GM23338 (cell line): ENCODE data around the gene NEURL3. TPM values are rescaled to one million over a fixed set of nuclear protein-coding genes. Genes with fewer than 3 reads are reported as not detected.

Experiments used
- ATAC-seq: fragments of 200-7000 bp; cut with Tn5 transposase; 3 replicates; pipeline ENCODE4 v1.9.1; 2020
- DNase-seq: peaks from one replicate; pipeline ENCODE4 v3.0.0-alpha.2; 2015; ENCODE audit warnings: low spot score
- H2AFZ ChIP-seq: fragments of 200-600 bp; sonication (generic); 2 replicates; pipeline ENCODE4 v1.8.0; 2016; ENCODE audit warnings: antibody characterized with exemption, mild to moderate bottlenecking, moderate library complexity
- H3F3A ChIP-seq: fragments of 200-600 bp; sonication (generic); replicated peaks from 2 replicates; pipeline ENCODE4 v1.8.0; 2017; ENCODE audit warnings: antibody characterized with exemption, mixed run types, low read depth
- H3K27ac ChIP-seq: fragments of 200-600 bp; sonication (generic); 2 replicates; pipeline ENCODE4 v1.6.1; 2016; ENCODE audit warnings: low read depth
- H3K27me3 ChIP-seq: fragments of 200-600 bp; sonication (generic); 2 replicates; pipeline ENCODE4 v1.8.0; 2016; ENCODE audit warnings: mild to moderate bottlenecking, mixed run types, moderate library complexity; ENCODE audit not compliant: insufficient read depth
- H3K36me3 ChIP-seq: fragments of 200-600 bp; sonication (generic); 2 replicates; pipeline ENCODE4 v1.8.0; 2016; ENCODE audit warnings: mild to moderate bottlenecking; ENCODE audit not compliant: insufficient read depth
- H3K4me1 ChIP-seq: fragments of 200-600 bp; sonication (generic); 2 replicates; pipeline ENCODE4 v1.8.0; 2016; ENCODE audit warnings: mild to moderate bottlenecking, moderate library complexity; ENCODE audit not compliant: insufficient read depth
- H3K4me2 ChIP-seq: fragments of 200-600 bp; sonication (generic); 2 replicates; pipeline ENCODE4 v1.7.1; 2017; ENCODE audit warnings: mixed run types
- H3K4me3 ChIP-seq: fragments of 200-600 bp; sonication (generic); 2 replicates; pipeline ENCODE4 v1.6.1; 2016; ENCODE audit warnings: mixed run types
- H3K79me2 ChIP-seq: fragments of 200-600 bp; sonication (generic); replicated peaks from 2 replicates; pipeline ENCODE4 v1.8.0; 2017; ENCODE audit warnings: mild to moderate bottlenecking; ENCODE audit not compliant: insufficient read depth
- H3K9me2 ChIP-seq: fragments of 200-600 bp; sonication (generic); 2 replicates; pipeline ENCODE4 v1.8.0; 2017; ENCODE audit not compliant: insufficient read depth
- H4K20me1 ChIP-seq: fragments of 200-600 bp; sonication (generic); replicated peaks from 2 replicates; pipeline ENCODE4 v1.8.0; 2017; ENCODE audit warnings: mild to moderate bottlenecking; ENCODE audit not compliant: insufficient read depth
- H3K27ac Mint-ChIP-seq: 2 replicates; pipeline ENCODE4 v1.8.0; 2020; ENCODE audit warnings: inconsistent platforms, mild to moderate bottlenecking, moderate library complexity, mixed read lengths
- H3K27me3 Mint-ChIP-seq: 3 replicates; pipeline ENCODE4 v1.8.0; 2022; ENCODE audit warnings: low read depth, mild to moderate bottlenecking, moderate library complexity, mixed read lengths, inconsistent platforms; ENCODE audit not compliant: insufficient read depth, poor library complexity
- H3K36me3 Mint-ChIP-seq: 3 replicates; pipeline ENCODE4 v1.8.0; 2021; ENCODE audit warnings: low read depth, mild to moderate bottlenecking, inconsistent platforms, moderate library complexity, mixed read lengths
- H3K4me1 Mint-ChIP-seq: 3 replicates; pipeline ENCODE4 v1.8.0; 2020; ENCODE audit warnings: mild to moderate bottlenecking, inconsistent platforms, mixed read lengths
- H3K4me3 Mint-ChIP-seq: 3 replicates; pipeline ENCODE4 v1.8.0; 2021; ENCODE audit warnings: moderate library complexity, mild to moderate bottlenecking, inconsistent platforms, mixed read lengths
- H3K9me3 Mint-ChIP-seq: 3 replicates; pipeline ENCODE4 v1.8.0; 2020; ENCODE audit warnings: moderate library complexity, mild to moderate bottlenecking, inconsistent platforms, mixed read lengths
- CREB1 ChIP-seq: fragments of 250-450 bp; sonication (Bioruptor Pico); IDR thresholded peaks from 2 replicates; pipeline ENCODE4 v1.5.0; 2020; ENCODE audit warnings: low read depth, mild to moderate bottlenecking, moderate library complexity
- CTCF ChIP-seq, 2 experiments: fragments of 200-600 bp in 1 of 2; sonication (generic) in 1 of 2; conservative IDR thresholded peaks; 2 replicates each; pipeline versions ENCODE4 v1.5.1 to v1.6.1; 2016 to 2017; ENCODE audit warnings: antibody characterized with exemption in 2 of 2, low read depth in 2 of 2, mild to moderate bottlenecking in 2 of 2, moderate library complexity in 1 of 2
- EZH2 ChIP-seq: fragments of 200-600 bp; sonication (generic); IDR thresholded peaks from one replicate; pipeline ENCODE4 v1.8.0; 2017; ENCODE audit warnings: antibody characterized with exemption, mild to moderate bottlenecking, low read depth; ENCODE audit not compliant: unreplicated experiment
- EZH2phosphoT487 ChIP-seq: fragments of 200-600 bp; sonication (generic); IDR thresholded peaks from one replicate; pipeline ENCODE4 v1.8.1; 2018; ENCODE audit warnings: antibody characterized with exemption; ENCODE audit not compliant: unreplicated experiment
- JUNB ChIP-seq: IDR thresholded peaks from one replicate; pipeline ENCODE4 v1.6.1; 2016; ENCODE audit warnings: antibody characterized with exemption; ENCODE audit not compliant: unreplicated experiment
- NANOG ChIP-seq: IDR thresholded peaks from 2 replicates; pipeline ENCODE4 v1.6.1; 2016; ENCODE audit warnings: antibody characterized with exemption, borderline replicate concordance
- POLR2AphosphoS5 ChIP-seq: IDR thresholded peaks from 2 replicates; pipeline ENCODE4 v1.6.1; 2016; ENCODE audit warnings: antibody characterized with exemption, low read depth
- REST ChIP-seq: IDR thresholded peaks from one replicate; pipeline ENCODE4 v1.6.1; 2018; ENCODE audit warnings: antibody characterized with exemption; ENCODE audit not compliant: unreplicated experiment
- STAT1 ChIP-seq: IDR thresholded peaks from one replicate; pipeline ENCODE4 v1.6.1; 2016; ENCODE audit warnings: antibody characterized with exemption; ENCODE audit not compliant: unreplicated experiment
- ZNF114 ChIP-seq: fragments of 250-450 bp; sonication (Bioruptor Pico); IDR thresholded peaks from 2 replicates; pipeline ENCODE4 v1.5.0; 2020; ENCODE audit warnings: mild to moderate bottlenecking, moderate library complexity
- ZNF331 ChIP-seq: fragments of 250-450 bp; sonication (Bioruptor Pico); IDR thresholded peaks from 2 replicates; pipeline ENCODE4 v1.5.0; 2020; ENCODE audit warnings: low read depth, mild to moderate bottlenecking, moderate library complexity
- ZNF462 ChIP-seq: fragments of 250-450 bp; sonication (Bioruptor Pico); IDR thresholded peaks from 2 replicates; pipeline ENCODE4 v1.5.0; 2020; ENCODE audit warnings: mild to moderate bottlenecking, moderate library complexity
- polyA plus RNA-seq: library from polyadenylated mRNA; unstranded; fragments of >200 nt; fragmentation: Nextera tagmentation; extraction: Ambion mirVana; gene quantifications from 2 replicates; pipeline ENCODE4 v1.2.1, GENCODE V29; 2016
- total RNA-seq: library from RNA; depleted of rRNA; stranded (reverse); fragments of >200 nt; shearing (Covaris generic); gene quantifications from 2 replicates; pipeline ENCODE4 v1.2.3, GENCODE V29; 2014
- TF ChIP-seq, protein P1 (sequence below): IDR thresholded peaks from 2 replicates; pipeline ENCODE4 v1.6.1; 2016; ENCODE audit warnings: antibody characterized with exemption

NEURL3 gene
- total and polyA plus RNA-seq, 2 experiments from 2014 or later, result 0.21 TPM; not detected in 1

- peak; percentile 95 for DNase-seq
- H3K79me2 ChIP-seq, result no peaks in the 10 kb centered on the region
- no peaks in the 10 kb centered on the region for H4K20me1 ChIP-seq
- H2AFZ ChIP-seq, result peak overlapping the region; percentile 72
- Mint-ChIP-seq H3K4me1 (peaks cover 30% of the 10 kb centered on the region), H3K9me3 (peaks cover 8% of the 10 kb centered on the region; the same call in 2 of the 3 replicates), H3K27ac (no peak overlapping the region), H3K4me3 (no peak overlapping the region), H3K36me3 (peaks cover 11% of the 10 kb centered on the region), H3K27me3 (peaks cover 9% of the 10 kb centered on the region)
- H3K27me3 ChIP-seq, result no peaks in the 10 kb centered on the region
- peak overlapping the region; percentile 41; the same call in 1 of the 2 replicates for H3K4me3 ChIP-seq
- no peaks in the 10 kb centered on the region for H3K36me3 ChIP-seq
- no peak overlapping the region for H3K27ac ChIP-seq
- peaks cover 8% of the 10 kb centered on the region; the same call in 1 of the 2 replicates for H3F3A ChIP-seq
- no peak for TF ChIP-seq REST
- TF ChIP-seq NANOG, result no peak
- TF ChIP-seq ZNF114 (CRISPR knock-in tag), result 0 out of 2 replicates have a peak, but pooled peaks have one; percentile 55
- peak; percentile 72 to 90 for TF ChIP-seq CTCF (conservative IDR thresholded peaks at IDR 0.05; ENCODE audit: low read depth in 2 of 2)
- TF ChIP-seq POLR2AphosphoS5, result no peak
- TF ChIP-seq JUNB, result no peak
- TF ChIP-seq EZH2phosphoT487, result no peak
- no peak for TF ChIP-seq EZH2
- peak; percentile 73 for TF ChIP-seq CREB1 (CRISPR knock-in tag)
- TF ChIP-seq ZNF331, result no peak; the same call in 1 of the 2 replicates
- no peak for TF ChIP-seq ZNF462
- TF ChIP-seq, protein P1, sequence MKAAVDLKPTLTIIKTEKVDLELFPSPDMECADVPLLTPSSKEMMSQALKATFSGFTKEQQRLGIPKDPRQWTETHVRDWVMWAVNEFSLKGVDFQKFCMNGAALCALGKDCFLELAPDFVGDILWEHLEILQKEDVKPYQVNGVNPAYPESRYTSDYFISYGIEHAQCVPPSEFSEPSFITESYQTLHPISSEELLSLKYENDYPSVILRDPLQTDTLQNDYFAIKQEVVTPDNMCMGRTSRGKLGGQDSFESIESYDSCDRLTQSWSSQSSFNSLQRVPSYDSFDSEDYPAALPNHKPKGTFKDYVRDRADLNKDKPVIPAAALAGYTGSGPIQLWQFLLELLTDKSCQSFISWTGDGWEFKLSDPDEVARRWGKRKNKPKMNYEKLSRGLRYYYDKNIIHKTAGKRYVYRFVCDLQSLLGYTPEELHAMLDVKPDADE, result no peak
- TF ChIP-seq STAT1, result no peak
- H3K9me2 ChIP-seq, result peaks cover 10% of the 10 kb centered on the region; the same call in 1 of the 2 replicates
- H3K4me1 ChIP-seq, result peaks cover 11% of the 10 kb centered on the region
- ATAC-seq, result peak; percentile 60
- H3K4me2 ChIP-seq, result peak overlapping the region; percentile 57; the same call in 1 of the 2 replicates
Observed at GRCh38 chr2:96549967-96550786, 45.0 kb upstream of the NEURL3 start.
